Measurements from ENCODE around the gene JAZF1. TPM values are rescaled to one million over a fixed set of nuclear protein-coding genes. Genes with fewer than 3 reads are reported as not detected.

JAZF1 gene
- total and polyA plus RNA-seq, 2 experiments from 2014 or later: 9.5 to 12.1 TPM

DNA sequence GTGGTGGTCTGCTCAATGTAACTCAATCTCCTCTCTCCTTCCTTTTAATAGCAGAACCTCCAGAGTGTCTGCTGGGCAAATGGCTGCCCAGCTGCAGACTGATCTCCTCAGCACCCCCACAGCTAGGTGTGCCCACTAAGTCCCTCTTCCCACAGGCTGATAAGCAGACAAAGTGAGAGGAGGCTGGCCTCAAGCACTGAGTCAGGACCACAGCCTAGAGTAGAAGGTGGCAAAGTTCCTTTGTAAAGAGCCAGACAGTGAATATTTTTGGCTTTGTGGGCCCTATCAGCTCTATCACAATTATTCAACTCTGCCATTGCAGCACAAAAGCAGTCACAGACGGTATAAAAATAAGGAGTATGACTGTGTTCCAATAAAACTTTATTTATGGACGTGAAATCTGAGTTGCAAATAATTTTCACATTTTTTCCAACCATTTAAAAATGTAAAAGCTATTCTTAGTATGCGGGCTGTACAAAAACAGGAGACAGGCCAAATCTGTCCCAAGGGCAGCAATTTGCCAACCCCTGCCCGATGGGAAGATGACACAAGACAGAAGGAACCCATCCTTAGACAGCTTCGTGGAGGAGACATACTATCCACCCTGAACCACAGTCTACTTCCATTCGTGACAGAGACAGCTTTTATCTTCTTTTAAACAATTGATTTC is 23.4 kb downstream of the JAZF1 start:
- H3K4me1 ChIP-seq (ENCODE audit: insufficient read depth): no peaks in the 10 kb centered on the region
- no peak overlapping the region for H3K27ac ChIP-seq
- no peak overlapping the region for H3K4me3 ChIP-seq
- H3K4me2 ChIP-seq: no peak overlapping the region
- TF ChIP-seq, protein P1, sequence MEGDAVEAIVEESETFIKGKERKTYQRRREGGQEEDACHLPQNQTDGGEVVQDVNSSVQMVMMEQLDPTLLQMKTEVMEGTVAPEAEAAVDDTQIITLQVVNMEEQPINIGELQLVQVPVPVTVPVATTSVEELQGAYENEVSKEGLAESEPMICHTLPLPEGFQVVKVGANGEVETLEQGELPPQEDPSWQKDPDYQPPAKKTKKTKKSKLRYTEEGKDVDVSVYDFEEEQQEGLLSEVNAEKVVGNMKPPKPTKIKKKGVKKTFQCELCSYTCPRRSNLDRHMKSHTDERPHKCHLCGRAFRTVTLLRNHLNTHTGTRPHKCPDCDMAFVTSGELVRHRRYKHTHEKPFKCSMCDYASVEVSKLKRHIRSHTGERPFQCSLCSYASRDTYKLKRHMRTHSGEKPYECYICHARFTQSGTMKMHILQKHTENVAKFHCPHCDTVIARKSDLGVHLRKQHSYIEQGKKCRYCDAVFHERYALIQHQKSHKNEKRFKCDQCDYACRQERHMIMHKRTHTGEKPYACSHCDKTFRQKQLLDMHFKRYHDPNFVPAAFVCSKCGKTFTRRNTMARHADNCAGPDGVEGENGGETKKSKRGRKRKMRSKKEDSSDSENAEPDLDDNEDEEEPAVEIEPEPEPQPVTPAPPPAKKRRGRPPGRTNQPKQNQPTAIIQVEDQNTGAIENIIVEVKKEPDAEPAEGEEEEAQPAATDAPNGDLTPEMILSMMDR (IDR thresholded peaks at IDR 0.05; ENCODE audit: poor library complexity): no peak
- TF ChIP-seq EZH2 (IDR thresholded peaks at IDR 0.05; ENCODE audit: borderline replicate concordance): no peak
- TF ChIP-seq EZH2phosphoT487 (IDR thresholded peaks at IDR 0.05; ENCODE audit: low read depth, severe bottlenecking, unreplicated experiment): no peak
- WGBS (ENCODE audit: low lambda C conversion rate, missing lambda C conversion rate): 86% methylated on average over 6 of the region's 6 CpGs
- H3K9me2 ChIP-seq (replicated peaks; ENCODE audit: insufficient read depth): no peaks in the 10 kb centered on the region
- no peak overlapping the region for H2AFZ ChIP-seq
- no peaks in the 10 kb centered on the region for H4K20me1 ChIP-seq (ENCODE audit: insufficient read depth, poor library complexity, severe bottlenecking)
- H3K9me3 ChIP-seq (ENCODE audit: low read depth): no peaks in the 10 kb centered on the region
- no peaks in the 10 kb centered on the region for H3K27me3 ChIP-seq
- peaks cover 13% of the 10 kb centered on the region for H3K79me2 ChIP-seq
- no peaks in the 10 kb centered on the region for H3K36me3 ChIP-seq (replicated peaks; ENCODE audit: insufficient read depth, low read depth)
- no peak for DNase-seq (ENCODE audit: low spot score)

DNA sequence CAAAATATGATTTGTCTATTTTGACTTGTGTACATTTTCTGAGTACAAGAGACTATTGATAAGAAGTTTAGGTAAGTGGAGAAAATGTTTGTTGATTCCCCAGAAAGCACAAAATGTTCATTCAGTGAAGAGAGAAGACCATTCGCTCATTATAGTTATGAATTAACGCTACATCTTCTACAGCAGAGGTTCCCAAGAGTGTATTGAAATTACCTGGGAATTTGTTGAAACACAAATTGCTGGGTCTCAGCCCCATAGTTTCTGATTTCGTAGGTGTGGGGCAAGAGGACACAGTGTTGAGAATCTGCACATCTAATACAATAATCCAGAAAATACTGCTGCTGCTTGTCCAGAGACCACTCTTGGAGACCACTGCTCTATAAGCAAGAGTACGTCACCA is 24.2 kb downstream of the JAZF1 start:
- Histone ChIP-seq H4K20me1 (ENCODE audit: insufficient read depth, poor library complexity, severe bottlenecking) (no peaks in the 10 kb centered on the region), H3K4me1 (ENCODE audit: insufficient read depth) (no peaks in the 10 kb centered on the region), H3K4me3 (no peak overlapping the region), H3K36me3 (replicated peaks; ENCODE audit: insufficient read depth, low read depth) (no peaks in the 10 kb centered on the region), H3K9me3 (ENCODE audit: low read depth) (no peaks in the 10 kb centered on the region), H3K4me2 (no peak overlapping the region), H3K9me2 (replicated peaks; ENCODE audit: insufficient read depth) (no peaks in the 10 kb centered on the region), H3K27me3 (no peaks in the 10 kb centered on the region), H3K27ac (no peak overlapping the region), H3K79me2 (peaks cover 18% of the 10 kb centered on the region), H2AFZ (no peak overlapping the region)
- TF ChIP-seq EZH2phosphoT487 (IDR thresholded peaks at IDR 0.05; ENCODE audit: low read depth, severe bottlenecking, unreplicated experiment) (no peak), EZH2 (IDR thresholded peaks at IDR 0.05; ENCODE audit: borderline replicate concordance) (no peak)
- TF ChIP-seq, protein P1 (IDR thresholded peaks at IDR 0.05; ENCODE audit: poor library complexity): no peak
- 72% methylated on average over 4 of the region's 4 CpGs for WGBS (ENCODE audit: low lambda C conversion rate, missing lambda C conversion rate)
- no peak for DNase-seq (ENCODE audit: low spot score)

DNA sequence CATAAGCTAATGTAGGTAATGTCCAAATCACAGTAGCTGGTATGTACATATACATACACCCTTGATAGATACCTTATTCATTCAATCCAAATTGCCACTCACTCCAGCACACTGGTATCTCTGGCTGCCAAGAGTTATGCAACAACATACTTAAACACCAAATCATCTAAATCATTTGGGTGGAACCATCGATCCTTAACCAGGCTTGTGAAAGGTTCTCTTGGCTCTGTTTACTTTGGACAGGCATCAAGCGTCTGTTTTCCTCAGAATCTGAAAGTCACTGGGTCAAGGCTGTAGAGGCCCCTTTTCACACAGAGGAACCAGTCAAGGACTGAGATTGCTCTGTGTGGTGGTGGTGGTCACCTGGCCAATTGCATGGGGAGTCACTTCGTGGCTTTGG is 24.6 kb downstream of the JAZF1 start:
- H3K4me2 ChIP-seq: no peak overlapping the region
- DNase-seq (ENCODE audit: low spot score): no peak
- H3K79me2 ChIP-seq: peaks cover 19% of the 10 kb centered on the region
- TF ChIP-seq, protein P1 (IDR thresholded peaks at IDR 0.05; ENCODE audit: poor library complexity): no peak
- H3K4me1 ChIP-seq (ENCODE audit: insufficient read depth): no peaks in the 10 kb centered on the region
- no peaks in the 10 kb centered on the region for H4K20me1 ChIP-seq (ENCODE audit: insufficient read depth, poor library complexity, severe bottlenecking)
- no peak overlapping the region for H3K27ac ChIP-seq
- no peaks in the 10 kb centered on the region for H3K9me3 ChIP-seq (ENCODE audit: low read depth)
- H3K4me3 ChIP-seq: no peak overlapping the region
- no peaks in the 10 kb centered on the region for H3K9me2 ChIP-seq (replicated peaks; ENCODE audit: insufficient read depth)
- 74% methylated on average over 3 of the region's 3 CpGs for WGBS (ENCODE audit: low lambda C conversion rate, missing lambda C conversion rate)
- no peaks in the 10 kb centered on the region for H3K36me3 ChIP-seq (replicated peaks; ENCODE audit: insufficient read depth, low read depth)
- no peaks in the 10 kb centered on the region for H3K27me3 ChIP-seq
- H2AFZ ChIP-seq: no peak overlapping the region

All from hepatocyte (in vitro differentiated cells).